Coronary artery (tissue), 2 donors: ENCODE measurements around the gene TMEM147.
A peak's percentile ranks its signal among the peaks of the same experiment; 100 is the strongest.

Experiments used
- DNase-seq: peaks from one replicate; pipeline ENCODE4 v3.0.0-alpha.2; 2017; ENCODE audit warnings: low spot score
- H3K27ac ChIP-seq, 2 donors: fragments of 200-600 bp; sonication (generic); one replicate each; pipeline ENCODE4 v1.5.1; 2016 to 2019
- H3K4me3 ChIP-seq: fragments of 200-600 bp; sonication (generic); 2 replicates; pipeline ENCODE4 v1.5.1; 2016; ENCODE audit warnings: mild to moderate bottlenecking, moderate library complexity
- TF ChIP-seq, protein P1 (sequence below): fragments of 200-600 bp; sonication (generic); IDR thresholded peaks from one replicate; pipeline ENCODE4 v1.5.1; 2019; ENCODE audit warnings: antibody characterized with exemption

The TMEM147 gene

DNA sequence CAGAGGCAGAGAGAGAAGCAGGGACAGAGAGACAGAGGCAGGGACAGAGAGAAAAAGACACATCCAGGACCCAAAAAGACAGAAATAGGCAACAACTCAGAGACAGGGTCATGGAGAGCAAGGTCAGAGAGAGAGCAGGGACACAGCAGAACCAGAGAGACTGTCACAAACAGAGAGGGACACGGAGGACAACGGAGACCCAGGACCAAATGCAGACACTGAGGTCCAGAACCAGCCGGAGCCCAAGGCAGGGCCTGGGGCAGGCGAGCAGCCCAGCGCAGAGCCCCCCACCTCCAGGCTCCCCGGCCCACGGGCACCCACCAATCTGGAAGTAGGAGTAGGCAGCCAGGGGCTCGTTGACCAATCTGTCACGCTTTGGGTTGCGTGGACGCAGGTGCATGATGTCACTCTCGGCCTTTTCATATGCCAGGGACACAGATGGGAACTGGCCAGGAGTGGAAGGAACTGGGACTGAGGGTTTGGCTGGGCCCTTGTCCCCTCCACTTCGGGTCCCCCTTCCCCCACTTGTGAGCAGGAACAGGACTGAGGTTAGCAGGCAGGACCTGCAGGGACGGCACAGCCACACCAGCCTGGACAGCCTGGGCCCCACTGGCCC lies 8.1 kb downstream of the TMEM147 start:
- no peak for DNase-seq
- TF ChIP-seq, protein P1, sequence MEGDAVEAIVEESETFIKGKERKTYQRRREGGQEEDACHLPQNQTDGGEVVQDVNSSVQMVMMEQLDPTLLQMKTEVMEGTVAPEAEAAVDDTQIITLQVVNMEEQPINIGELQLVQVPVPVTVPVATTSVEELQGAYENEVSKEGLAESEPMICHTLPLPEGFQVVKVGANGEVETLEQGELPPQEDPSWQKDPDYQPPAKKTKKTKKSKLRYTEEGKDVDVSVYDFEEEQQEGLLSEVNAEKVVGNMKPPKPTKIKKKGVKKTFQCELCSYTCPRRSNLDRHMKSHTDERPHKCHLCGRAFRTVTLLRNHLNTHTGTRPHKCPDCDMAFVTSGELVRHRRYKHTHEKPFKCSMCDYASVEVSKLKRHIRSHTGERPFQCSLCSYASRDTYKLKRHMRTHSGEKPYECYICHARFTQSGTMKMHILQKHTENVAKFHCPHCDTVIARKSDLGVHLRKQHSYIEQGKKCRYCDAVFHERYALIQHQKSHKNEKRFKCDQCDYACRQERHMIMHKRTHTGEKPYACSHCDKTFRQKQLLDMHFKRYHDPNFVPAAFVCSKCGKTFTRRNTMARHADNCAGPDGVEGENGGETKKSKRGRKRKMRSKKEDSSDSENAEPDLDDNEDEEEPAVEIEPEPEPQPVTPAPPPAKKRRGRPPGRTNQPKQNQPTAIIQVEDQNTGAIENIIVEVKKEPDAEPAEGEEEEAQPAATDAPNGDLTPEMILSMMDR = no peak
- H3K4me3 ChIP-seq = no peak overlapping the region

DNA sequence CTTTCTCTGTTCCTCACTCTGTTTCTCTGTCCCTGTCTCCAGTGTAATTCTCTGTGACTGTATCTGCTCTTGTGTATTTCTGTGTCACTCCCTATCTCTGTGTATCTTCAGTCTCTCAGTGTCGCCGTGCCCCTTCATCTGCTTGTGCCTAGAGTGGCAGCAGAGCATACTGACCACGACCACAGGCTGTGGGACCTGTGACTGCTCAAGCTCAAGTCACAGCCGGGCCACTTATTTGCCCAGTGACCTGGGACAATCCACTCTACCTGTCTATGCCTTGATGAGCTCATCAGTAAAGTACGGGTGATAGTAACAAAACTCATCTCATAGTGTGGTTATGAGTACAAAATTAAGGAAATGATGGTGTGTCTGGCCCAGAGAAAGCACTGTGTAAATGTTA lies 8.7 kb downstream of the TMEM147 start:
- DNase-seq = no peak
- H3K4me3 ChIP-seq = no peak overlapping the region
- TF ChIP-seq, protein P1 = no peak
- H3K27ac ChIP-seq = no peak overlapping the region

More for the DNA sequence above, 8.1 kb downstream of the TMEM147 start:
- H3K27ac ChIP-seq = no peak overlapping the region

DNA sequence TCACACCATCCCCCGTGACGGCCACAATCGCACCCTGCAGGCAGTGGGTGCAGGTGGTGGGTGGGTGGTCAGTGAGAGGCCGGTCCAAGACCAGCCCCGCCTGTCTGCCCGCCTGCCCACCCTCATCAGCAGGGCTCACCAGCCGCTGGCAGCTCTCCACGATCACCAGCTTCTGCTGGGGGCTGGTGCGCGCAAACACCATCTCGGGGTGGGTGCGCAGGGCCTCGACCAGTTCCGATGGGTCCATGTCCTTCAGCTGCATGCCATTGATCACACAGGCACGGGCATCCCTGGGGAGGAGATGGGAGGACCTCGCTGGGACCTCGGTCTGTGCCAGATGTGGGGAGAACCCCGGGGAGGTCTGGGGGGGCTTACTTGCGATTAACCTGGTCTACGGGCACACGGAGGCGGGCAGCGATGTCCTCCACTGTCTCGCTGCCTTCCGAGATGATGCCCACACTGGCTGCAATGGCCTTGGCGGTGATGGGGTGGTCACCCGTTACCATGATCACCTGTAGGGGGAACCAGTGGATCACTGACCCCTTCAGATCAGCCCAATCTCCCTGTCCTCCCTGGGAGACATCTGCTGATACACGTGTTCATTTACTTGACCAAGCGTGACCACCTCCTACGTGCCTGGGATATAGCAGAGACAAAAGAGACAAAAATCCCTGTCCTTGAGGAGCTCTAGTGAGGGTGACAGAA lies 10.0 kb downstream of the TMEM147 start:
- TF ChIP-seq, protein P1 = no peak
- Histone ChIP-seq H3K4me3 (no peak overlapping the region), H3K27ac (no peak overlapping the region)
- no peak for DNase-seq

DNA sequence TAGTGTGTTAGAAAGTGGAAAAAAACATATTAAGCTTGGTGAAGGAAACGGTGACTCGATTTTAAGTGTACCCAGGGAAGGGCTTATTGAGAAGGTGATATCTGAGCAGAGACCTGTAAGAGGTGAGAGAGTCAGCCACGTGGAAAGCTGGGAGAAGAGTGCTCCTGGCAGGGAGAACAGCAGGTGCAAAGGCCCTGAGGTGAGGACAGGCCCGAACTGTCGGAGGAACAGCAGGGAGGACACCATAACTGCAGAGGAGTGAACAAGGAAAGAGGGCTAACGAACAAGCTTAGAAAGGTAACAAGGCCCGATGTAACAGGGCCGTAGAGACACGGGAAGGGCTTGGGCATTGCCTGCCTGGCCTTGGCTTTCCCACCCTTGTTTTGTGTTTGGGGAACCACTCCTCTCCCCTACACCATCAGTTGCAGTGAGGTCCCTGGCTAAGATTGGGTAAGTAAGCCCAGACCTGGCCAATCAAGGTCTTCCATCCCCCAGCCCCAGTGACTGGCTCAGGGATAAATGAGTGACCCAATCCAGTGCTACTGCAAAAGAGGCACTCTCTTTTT lies 10.7 kb downstream of the TMEM147 start:
- H3K27ac ChIP-seq = no peak overlapping the region
- H3K4me3 ChIP-seq = no peak overlapping the region
- no peak for DNase-seq
- TF ChIP-seq, protein P1 = no peak

DNA sequence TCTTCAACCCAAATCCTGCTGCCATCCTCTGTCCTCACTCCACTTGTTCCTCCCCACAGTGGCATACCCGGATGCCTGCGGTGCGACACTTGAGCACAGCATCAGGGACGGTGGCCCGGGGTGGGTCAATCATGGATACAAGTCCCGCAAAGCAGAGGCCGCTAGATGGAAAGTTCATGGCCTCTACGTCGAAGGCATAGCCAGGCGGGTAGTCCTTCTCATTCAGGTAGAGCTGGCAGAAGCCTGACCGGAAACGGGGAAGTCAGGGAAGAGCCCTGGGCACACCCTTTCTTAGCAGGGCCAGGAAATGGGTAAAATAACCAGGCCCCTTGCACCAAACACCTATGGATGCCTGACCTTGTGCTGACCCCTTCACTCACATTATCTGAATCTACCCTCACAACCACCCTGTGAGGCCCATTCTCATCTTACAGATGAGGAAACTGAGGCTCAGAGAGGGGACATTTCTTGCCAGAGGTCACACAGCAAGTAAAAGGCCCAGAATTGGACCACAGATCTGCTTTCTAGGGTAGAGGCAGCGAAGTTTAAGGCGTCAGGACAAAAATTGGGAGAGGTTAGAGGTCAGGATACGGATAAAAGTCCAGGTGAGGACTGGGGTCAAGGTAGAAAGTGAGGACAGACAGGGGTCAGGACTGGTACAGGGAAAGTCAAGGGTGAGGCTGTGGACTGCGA lies 11.6 kb downstream of the TMEM147 start:
- H3K4me3 ChIP-seq = peak overlapping the region; percentile 64
- no peak overlapping the region for H3K27ac ChIP-seq
- TF ChIP-seq, protein P1 = no peak
- DNase-seq = no peak

DNA sequence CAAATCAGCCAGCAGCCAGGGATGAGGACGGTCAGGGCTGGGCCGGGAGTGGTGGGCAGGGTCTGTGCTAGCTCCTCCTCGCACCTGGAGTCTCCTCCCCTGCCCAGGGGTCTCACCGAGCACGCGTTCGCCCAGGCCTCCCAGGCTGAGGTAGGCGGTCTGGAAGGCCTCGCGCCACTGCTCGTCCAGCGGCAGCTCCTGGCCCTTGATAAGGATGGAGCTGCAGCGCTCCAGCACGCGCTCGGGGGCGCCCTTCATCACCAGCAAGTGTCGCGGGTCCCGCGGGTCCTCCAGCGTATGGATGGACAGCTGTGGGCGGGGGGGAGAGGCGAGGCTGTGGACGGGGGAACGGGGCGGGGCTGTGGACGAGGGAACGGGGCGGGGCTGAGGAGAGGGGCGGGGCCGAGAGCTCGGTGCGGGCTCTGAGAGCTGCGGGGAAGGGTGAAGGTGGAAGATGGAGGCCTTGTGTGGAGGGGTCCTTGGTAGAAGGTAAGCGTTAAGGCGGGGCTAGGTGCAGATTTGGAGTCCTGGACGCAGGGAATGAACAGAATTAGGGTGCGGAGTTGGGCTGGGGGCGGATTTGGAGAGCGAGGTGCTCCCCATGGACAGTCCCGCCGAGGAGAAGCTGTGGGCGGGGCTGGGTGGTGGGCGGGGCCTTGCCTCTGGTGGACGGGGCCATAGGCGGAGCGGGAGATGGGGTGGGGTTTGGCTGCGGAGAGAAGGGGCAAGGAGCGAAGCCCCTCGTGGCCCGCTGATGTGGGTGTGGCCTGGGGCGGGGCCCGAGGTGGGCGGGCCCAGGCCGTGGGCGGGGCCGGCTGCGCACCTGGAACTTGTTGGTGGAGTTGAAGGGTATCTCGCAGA lies 12.3 kb downstream of the TMEM147 start:
- DNase-seq = no peak
- H3K4me3 ChIP-seq = peak overlapping the region; percentile 64
- TF ChIP-seq, protein P1 = no peak

More for the DNA sequence above, 12.3 kb downstream of the TMEM147 start:
- H3K27ac ChIP-seq = no peak overlapping the region
